Skeletal muscle satellite cell (primary cell): Measurements from ENCODE around the gene TXLNB. TPM values are rescaled to one million over a fixed set of nuclear protein-coding genes. Genes with fewer than 3 reads are reported as not detected.

Experiments used
- H3K27me3 ChIP-seq: 2 replicates; pipeline ENCODE4 v1.7.0; 2013; ENCODE audit warnings: low read length; ENCODE audit not compliant: control insufficient read depth, insufficient read depth
- H3K36me3 ChIP-seq: 2 replicates; pipeline ENCODE4 v1.7.0; 2013; ENCODE audit warnings: mild to moderate bottlenecking, control low read depth, low read length; ENCODE audit not compliant: insufficient read depth
- H3K4me1 ChIP-seq: 2 replicates; pipeline ENCODE4 v1.7.0; 2013; ENCODE audit warnings: low read length; ENCODE audit not compliant: control insufficient read depth, insufficient read depth
- H3K4me2 ChIP-seq: 2 replicates; pipeline ENCODE4 v1.7.0; 2013; ENCODE audit warnings: mild to moderate bottlenecking, low read length
- H3K4me3 ChIP-seq: 2 replicates; pipeline ENCODE4 v1.7.0; 2013; ENCODE audit warnings: low read length
- H3K9ac ChIP-seq: 2 replicates; pipeline ENCODE4 v1.7.0; 2013; ENCODE audit warnings: mild to moderate bottlenecking, low read depth, low read length, moderate library complexity
- H3K9me3 ChIP-seq: replicated peaks from 2 replicates; pipeline ENCODE4 v1.7.0; 2013; ENCODE audit warnings: mild to moderate bottlenecking, control low read depth, low read length
- total RNA-seq: library from RNA; depleted of rRNA; stranded (reverse); fragments of >200 nt; gene quantifications from 2 replicates; pipeline ENCODE4 v1.2.3, GENCODE V29; 2012; rRNA removed

The TXLNB gene
- 0.25 and 0.87 TPM in 2 replicates for total RNA-seq

- no peaks in the 10 kb centered on the region for H3K9me3 ChIP-seq
- H3K4me1 ChIP-seq = peaks cover 29% of the 10 kb centered on the region
- no peaks in the 10 kb centered on the region for H3K27me3 ChIP-seq
- H3K4me2 ChIP-seq = peak within 1 kb of the TSS; percentile 67
- H3K4me3 ChIP-seq = peak within 1 kb of the TSS; percentile 33
- H3K9ac ChIP-seq = peak within 1 kb of the TSS; percentile 13
- no peaks in the 10 kb centered on the region for H3K36me3 ChIP-seq
Observed at GRCh38 chr6:139291813-139292619, at the start of gene TXLNB. TSS of gene TXLNB (minus strand) at chr6:139291998. CDS start at chr6:139288899, 3,099 bp downstream.

- peaks cover 19% of the 10 kb centered on the region for H3K4me1 ChIP-seq
- H3K4me2 ChIP-seq = no peak overlapping the region
- no peak overlapping the region for H3K4me3 ChIP-seq
- no peaks in the 10 kb centered on the region for H3K36me3 ChIP-seq
- H3K27me3 ChIP-seq = no peaks in the 10 kb centered on the region
- H3K9me3 ChIP-seq = no peaks in the 10 kb centered on the region
- H3K9ac ChIP-seq = no peak overlapping the region
Observed at GRCh38 chr6:139341060-139341459, 49.3 kb upstream of the TXLNB start.

GRCh38 chr6:139338795-139339194 lies 47.0 kb upstream of the TXLNB start:
- Histone ChIP-seq H3K9ac (peak overlapping the region; percentile 29), H3K4me1 (peaks cover 34% of the 10 kb centered on the region), H3K4me2 (peak overlapping the region; percentile 58), H3K27me3 (no peaks in the 10 kb centered on the region), H3K9me3 (no peaks in the 10 kb centered on the region), H3K4me3 (no peak overlapping the region), H3K36me3 (no peaks in the 10 kb centered on the region)

- Histone ChIP-seq H3K4me2 (no peak overlapping the region), H3K36me3 (no peaks in the 10 kb centered on the region), H3K9me3 (no peaks in the 10 kb centered on the region), H3K4me1 (peaks cover 34% of the 10 kb centered on the region), H3K9ac (no peak overlapping the region), H3K4me3 (no peak overlapping the region), H3K27me3 (no peaks in the 10 kb centered on the region)
Observed at GRCh38 chr6:139337830-139338229, 46.0 kb upstream of the TXLNB start.

- Histone ChIP-seq H3K4me1 (peaks cover 34% of the 10 kb centered on the region), H3K4me2 (no peak overlapping the region), H3K9ac (no peak overlapping the region), H3K4me3 (no peak overlapping the region), H3K27me3 (no peaks in the 10 kb centered on the region), H3K9me3 (no peaks in the 10 kb centered on the region), H3K36me3 (no peaks in the 10 kb centered on the region)
Observed at GRCh38 chr6:139337001-139337400, 45.2 kb upstream of the TXLNB start.

- no peaks in the 10 kb centered on the region for H3K27me3 ChIP-seq
- no peaks in the 10 kb centered on the region for H3K9me3 ChIP-seq
- H3K4me3 ChIP-seq = no peak overlapping the region
- peaks cover 34% of the 10 kb centered on the region for H3K4me1 ChIP-seq
- no peak overlapping the region for H3K4me2 ChIP-seq
- no peaks in the 10 kb centered on the region for H3K36me3 ChIP-seq
- no peak overlapping the region for H3K9ac ChIP-seq
Observed at GRCh38 chr6:139336488-139336887, 44.7 kb upstream of the TXLNB start.

GRCh38 chr6:139335447-139336210 lies 43.8 kb upstream of the TXLNB start:
- peak overlapping the region; percentile 56 for H3K9ac ChIP-seq
- no peaks in the 10 kb centered on the region for H3K36me3 ChIP-seq
- no peaks in the 10 kb centered on the region for H3K9me3 ChIP-seq
- H3K27me3 ChIP-seq = no peaks in the 10 kb centered on the region
- peak overlapping the region; percentile 62 for H3K4me2 ChIP-seq
- H3K4me1 ChIP-seq = peaks cover 39% of the 10 kb centered on the region
- H3K4me3 ChIP-seq = no peak overlapping the region

GRCh38 chr6:139334806-139335446 lies 43.1 kb upstream of the TXLNB start:
- Histone ChIP-seq H3K9me3 (no peaks in the 10 kb centered on the region), H3K4me3 (no peak overlapping the region), H3K27me3 (no peaks in the 10 kb centered on the region), H3K9ac (peak overlapping the region; percentile 56), H3K4me2 (peak overlapping the region; percentile 62), H3K4me1 (peaks cover 39% of the 10 kb centered on the region), H3K36me3 (no peaks in the 10 kb centered on the region)

GRCh38 chr6:139330826-139331500 lies 39.2 kb upstream of the TXLNB start:
- Histone ChIP-seq H3K9ac (no peak overlapping the region), H3K4me3 (no peak overlapping the region), H3K4me2 (no peak overlapping the region), H3K36me3 (no peaks in the 10 kb centered on the region), H3K4me1 (peaks cover 20% of the 10 kb centered on the region), H3K9me3 (no peaks in the 10 kb centered on the region), H3K27me3 (no peaks in the 10 kb centered on the region)

GRCh38 chr6:139330306-139330705 lies 38.5 kb upstream of the TXLNB start:
- H3K9ac ChIP-seq = no peak overlapping the region
- H3K9me3 ChIP-seq = no peaks in the 10 kb centered on the region
- no peaks in the 10 kb centered on the region for H3K27me3 ChIP-seq
- H3K36me3 ChIP-seq = no peaks in the 10 kb centered on the region
- peaks cover 16% of the 10 kb centered on the region for H3K4me1 ChIP-seq
- no peak overlapping the region for H3K4me3 ChIP-seq
- no peak overlapping the region for H3K4me2 ChIP-seq

GRCh38 chr6:139329224-139329623 lies 37.4 kb upstream of the TXLNB start:
- no peaks in the 10 kb centered on the region for H3K9me3 ChIP-seq
- H3K4me3 ChIP-seq = no peak overlapping the region
- no peak overlapping the region for H3K4me2 ChIP-seq
- peaks cover 7% of the 10 kb centered on the region for H3K4me1 ChIP-seq
- no peak overlapping the region for H3K9ac ChIP-seq
- no peaks in the 10 kb centered on the region for H3K36me3 ChIP-seq
- H3K27me3 ChIP-seq = no peaks in the 10 kb centered on the region
